ENCODE data around the gene IL17F.

Gene IL17F

DNA sequence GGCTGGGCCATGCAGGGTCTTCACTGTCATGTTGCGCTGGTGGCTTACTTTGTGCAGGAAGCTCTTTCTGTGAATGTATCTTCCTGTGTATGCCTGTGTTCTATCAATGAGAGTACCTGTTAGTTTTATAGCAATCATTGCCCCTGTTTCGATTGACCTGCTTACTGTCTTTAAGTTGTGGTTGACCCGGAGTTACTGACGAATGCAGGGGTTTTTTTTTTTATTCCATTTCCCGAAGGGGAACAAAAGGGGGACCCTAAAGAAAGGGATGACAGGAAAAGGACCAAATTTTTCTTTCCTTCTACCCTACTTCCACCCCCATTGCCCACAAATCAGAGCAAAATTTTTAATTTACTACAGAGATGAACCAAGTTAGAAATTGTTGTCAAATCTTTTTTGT lies at the start of gene IL17F:
TSS of gene IL17F (minus strand) at position 101 of the 400 bp plus-strand sequence. CDS start at position 30, 71 bp downstream.
- no peak for DNase-seq

DNA sequence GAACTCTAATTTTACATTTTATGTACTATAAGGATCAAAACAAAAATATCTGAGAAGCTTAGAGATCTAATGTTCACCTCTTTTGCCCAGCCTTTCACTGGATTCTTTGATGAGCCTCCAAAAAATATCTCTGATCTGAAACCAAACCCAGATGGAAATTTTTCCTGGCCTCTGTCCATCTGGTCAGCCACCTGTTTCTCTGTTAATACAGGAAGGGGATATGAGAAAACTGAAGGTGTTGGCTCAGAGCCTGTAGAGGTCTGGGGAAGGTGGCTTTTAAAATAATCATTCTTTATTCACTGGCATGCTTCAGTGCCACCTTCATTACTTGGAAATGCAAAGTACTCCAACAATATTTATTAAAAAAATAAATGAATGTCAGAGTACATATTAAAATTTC lies 48.8 kb upstream of the IL17F start:
- no peak for DNase-seq

DNA sequence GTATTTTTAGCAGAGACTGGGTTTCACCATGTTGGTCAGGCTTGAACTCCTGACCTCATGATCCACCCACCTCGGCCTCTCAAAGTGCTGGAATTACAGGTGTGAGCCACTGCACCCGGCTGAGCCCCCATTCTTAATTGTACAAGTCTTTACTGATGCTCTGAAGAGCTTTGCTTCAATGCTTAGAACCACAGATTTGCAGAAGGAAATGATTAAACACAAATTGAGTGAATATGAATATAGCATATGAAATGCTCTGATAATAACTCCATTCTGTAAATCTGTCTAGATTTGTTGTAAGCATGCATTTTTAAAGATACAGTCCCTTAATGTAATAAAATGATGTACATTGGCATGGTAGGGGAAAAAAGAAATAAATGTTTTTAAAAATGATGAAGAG lies 44.5 kb upstream of the IL17F start:
- DNase-seq = no peak

DNA sequence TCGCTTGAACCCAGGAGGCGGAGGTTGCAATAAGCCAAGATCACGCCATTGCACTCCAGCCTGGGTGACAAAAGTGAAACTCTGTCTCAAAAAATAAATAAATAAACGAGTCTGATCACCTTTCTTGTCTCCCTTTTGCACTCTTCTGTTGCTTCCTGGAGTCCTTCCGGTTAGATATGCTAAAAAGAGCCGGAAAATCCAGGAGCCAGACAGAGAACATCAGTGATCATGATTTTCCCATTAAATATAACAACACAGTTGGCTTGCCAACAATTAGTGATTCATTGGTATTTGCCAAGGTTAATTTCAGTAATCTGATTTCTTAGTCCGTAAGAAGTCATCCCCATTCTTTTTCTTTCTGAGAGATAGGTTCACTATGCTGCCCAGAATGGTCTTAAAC lies 43.9 kb upstream of the IL17F start:
- no peak for DNase-seq

DNA sequence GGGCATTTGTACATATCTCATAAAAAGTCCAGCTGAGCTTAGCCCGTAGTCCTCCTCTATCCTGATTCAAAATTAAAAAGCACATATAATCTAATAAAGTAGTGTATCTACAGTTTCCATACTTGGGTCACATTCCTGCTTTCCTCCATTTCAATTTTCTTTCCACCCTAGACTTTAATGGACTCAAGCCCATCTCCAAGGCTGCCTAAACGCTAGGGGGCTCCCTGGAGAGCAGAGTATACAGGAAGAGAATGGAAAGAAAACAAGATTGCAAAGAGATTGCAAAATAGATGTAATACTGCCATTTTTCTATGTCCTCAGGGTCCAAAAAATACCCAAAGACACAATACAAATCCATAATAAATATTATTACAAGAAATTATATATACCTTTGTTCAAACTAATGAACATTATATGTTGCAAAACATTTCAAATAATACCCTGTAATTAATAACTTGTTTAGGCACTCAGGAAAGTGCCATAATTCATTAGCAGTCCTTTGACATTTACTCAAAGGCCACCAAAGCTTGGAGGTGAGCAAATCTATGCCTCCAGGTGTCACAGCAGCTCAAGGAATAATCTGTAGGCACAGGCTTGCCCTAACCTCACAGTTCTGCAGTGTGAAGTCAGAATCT lies 42.6 kb upstream of the IL17F start:
- DNase-seq = peak; percentile 65

DNA sequence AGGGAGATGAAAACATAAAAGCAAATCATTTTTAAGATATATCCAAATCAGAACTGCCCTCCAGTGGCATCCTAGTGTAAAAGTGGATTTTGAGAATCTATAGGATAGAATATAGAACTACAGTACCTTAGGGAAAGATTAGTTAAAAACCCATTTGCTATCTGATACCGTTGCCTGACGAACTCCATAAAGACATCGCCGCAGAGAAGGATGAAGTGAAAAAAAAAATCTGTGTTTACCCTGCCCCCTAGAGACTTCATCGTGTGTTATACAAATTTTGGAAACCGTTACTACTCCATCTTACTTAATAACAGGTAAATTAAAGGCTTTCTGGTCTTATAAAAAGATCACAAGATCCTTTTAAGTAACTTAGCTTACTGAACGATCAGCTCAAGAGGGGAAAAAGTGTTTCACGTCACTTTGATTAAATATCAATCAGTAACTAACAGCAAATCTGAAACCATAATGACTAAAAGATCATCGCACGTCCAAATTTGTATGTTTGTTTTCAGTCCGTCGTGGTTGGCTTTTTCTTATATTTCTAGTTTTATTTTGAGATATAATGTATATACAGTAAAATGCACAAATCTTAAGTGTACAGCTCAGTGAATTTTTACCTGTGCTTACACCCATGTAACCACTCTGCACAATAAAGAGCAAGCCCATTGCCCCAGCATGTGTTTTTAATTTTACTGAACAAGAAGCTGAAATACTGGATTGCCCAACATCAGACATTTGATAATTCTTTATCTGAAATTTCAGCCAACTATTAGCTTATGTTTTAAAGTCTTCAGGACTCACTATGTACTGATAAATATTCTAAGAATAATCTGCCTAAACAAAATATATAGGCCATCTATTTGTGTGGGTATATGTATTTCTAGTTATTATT lies 41.1 kb upstream of the IL17F start:
- no peak for DNase-seq

DNA sequence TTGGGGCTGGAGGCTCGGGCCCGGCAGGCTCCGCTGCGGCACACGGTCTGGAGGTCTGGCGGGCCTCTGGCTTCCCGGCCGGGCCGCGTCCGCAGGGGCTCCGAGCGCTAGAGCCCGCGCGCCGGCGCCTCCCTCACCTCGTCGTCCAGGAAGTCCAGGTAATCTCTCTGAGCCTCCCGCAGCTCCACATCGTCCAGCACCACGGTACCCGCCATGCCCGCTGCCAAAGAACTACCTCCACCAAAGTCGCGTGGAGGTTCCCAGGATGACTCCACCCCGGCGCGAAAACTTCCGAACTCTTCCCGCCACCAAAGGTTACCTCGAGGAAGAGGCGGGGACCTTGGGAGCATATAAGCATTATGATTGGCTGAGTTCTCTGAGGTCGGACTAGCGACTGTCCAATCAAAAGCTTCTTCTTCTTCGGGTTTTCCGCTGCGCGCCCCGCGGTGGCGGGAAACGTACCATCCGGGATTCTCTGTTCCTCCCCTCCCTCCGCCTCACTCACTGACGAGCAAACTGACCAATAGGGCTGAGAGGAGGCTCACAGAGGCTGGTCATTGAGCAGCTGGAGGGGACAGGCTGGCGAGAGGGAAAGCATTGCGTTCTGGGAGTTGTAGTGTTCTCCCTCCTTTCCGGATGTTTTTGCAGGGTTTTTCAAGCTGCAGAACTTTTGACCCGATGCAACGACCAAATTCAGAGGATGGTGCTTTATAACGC lies 40.3 kb upstream of the IL17F start, which contains the start of gene MCM3:
TSS of gene MCM3 (minus strand) at position 283 of the 717 bp plus-strand sequence. CDS start at position 215, 68 bp downstream.
- peak; percentile 99 for DNase-seq

DNA sequence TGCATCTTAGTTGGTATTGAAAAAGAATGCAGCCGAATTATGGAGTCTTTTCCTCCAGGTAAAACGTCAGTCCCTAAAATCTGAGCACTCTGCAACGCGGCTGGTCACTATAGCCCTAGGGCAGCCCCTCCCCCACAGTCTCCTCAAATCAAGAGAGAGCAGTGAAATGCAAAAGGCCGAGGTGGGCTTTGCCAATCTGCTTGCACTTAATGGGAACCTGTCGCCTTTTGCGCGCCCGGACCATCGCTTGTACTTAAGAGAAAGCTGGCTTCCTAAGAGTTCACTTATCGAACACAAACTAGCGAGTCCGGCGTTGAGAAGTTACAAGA lies 39.8 kb upstream of the IL17F start:
- peak; percentile 8 for DNase-seq

DNA sequence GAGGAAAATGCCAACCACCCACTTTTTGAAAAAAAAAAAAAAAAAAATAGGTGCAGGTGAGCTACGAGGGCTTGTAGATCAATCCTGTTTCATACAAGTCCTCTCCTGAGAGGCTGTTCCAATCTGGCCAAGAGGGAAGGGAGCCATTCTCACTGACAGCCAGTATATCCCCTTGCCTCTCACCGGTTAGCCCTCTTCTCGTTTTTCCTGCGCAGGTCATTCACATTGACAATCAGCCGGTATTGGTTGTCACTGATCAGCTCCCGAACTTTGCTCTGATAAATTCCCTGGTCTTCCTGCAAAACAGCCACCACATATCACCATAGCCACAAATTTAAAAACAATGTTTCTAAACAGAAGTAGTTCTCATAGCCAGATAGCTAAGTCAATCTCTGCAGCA lies 38.8 kb upstream of the IL17F start:
- DNase-seq = no peak

DNA sequence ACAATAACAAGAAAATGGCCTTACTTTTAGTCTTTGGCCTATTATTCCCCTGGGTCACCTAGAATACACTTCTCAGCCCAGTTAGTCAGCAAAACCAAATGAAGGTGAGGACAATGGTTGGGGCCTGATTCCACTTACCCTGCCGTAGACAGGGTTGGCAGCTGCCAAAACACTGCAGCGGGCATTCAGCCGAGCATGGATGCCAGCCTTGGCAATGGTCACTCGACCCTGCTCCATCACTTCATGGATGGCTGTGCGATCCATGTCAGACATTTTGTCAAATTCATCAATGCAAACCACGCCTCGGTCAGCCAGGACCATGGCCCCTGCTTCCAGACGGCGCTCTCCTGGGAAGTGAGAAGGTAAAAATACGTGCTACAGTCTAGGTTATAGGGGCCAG lies 31.8 kb upstream of the IL17F start:
- no peak for DNase-seq

DNA sequence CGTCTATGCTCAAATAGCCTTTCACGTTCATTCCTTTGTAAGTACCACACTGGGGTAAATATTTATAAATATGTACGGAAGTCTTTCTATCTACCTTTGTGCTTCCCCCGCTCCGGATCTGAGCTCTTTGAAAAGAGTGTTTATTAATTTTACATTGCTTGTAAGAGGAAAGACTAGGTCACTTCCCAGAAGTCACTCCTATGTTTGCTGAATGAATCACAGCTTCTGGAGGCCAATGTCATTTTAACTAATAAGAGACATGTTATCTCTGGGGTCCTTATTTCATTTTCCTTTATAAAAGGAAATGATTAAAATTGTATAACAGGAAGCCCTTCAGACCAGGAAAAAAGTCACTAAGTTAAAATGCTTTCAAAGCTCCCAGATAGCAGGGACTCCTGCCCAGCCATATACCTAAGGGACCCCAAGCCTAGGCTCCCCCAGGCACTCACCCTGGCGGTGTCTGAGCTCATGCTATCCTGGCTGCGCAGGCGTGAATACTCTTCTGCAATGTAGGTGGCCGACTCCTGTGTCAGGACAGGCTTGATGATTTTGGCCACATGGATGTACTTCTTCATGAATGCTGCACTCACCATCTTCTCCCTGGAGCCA lies 27.7 kb upstream of the IL17F start:
- DNase-seq = no peak

DNA sequence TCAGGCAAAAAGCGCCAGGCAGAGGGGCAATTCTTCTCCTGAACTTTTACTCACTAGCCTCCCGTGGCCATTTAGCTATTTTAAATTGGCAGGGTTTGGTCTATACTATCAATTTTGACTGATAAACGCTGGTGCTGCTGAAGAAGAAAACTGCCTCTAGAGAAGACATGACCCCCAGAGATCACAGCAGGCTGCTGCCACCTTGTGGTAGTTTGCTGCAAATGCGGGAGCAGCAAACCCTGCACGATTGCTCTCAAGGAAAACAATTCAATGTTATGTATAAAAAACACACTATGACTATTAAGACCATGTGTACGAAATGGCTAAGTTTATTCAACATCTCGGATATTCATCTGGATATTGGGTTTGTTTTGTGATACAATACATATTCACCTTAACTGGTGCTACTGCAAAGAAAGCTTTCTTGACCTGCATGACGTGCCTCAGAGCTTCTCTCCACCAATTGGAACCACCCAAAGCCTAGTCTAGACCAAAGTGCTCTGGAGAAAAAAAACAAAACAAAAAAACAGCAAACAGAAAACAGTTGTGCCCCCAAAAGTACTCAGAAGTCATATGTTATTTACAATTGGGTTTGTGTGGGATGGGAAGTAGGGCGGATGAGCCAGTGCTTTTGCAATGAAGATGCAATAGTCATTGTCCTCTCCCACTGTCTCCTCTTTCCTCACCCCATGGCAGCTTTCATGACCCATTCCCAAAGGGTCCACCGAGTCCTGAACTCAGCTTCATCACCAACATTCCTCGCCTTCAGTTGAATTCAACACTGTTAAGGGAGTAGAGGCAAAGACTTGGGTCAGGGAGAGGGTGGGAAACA lies 19.6 kb upstream of the IL17F start:
- DNase-seq = peak; percentile 7

DNA sequence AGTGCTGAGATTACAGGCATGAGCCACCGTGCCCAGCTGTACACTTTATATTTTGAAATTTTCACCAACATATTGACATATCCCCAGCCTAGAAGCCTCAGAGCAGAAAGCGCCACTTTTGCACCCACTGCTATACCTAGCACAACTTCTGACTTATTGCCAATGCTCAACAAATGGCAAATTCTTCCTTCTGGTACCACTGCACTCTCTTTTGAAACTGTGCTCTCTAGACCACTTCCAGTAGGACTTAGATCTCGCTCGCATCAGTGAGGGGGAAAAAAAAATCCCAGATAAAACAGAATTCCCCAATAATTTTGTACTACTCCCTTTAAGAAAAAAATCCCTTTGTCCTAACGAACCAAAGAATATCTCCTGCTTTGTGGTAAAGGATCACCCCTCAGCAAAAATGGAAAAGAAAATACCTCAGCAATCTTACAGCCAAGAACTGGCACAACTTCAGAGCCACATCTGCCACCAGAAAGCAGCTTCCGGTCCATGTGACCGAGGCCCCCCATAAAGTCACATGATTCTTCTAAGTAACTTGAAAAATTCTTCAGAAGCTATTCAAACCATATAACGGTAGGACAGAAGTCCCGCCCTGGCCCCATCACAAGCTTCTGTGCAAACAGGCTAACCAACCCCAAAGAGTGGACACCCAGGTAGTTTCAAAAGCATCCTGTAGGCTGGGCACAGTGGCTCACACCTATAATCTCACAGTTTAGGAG lies 18.5 kb upstream of the IL17F start:
- DNase-seq = no peak

DNA sequence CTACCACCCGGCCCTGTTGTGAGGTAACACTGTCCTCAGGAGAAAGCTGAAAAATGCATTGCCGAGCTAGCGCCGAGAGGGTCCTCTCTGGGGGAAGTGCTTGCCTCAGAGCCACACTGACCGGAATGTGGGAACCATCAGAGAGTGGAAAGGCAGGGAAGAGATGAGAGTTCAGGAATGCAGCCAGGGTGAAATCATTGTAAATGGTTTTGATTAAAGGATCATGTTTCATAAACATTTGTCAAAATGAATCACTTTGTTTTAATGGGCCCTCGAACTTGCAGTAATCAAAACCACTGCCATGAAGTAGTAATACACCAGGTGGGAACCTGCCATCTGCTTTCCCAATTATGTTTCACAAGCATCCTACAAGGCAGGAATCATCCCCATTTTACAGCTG lies 16.9 kb upstream of the IL17F start:
- DNase-seq = no peak

DNA sequence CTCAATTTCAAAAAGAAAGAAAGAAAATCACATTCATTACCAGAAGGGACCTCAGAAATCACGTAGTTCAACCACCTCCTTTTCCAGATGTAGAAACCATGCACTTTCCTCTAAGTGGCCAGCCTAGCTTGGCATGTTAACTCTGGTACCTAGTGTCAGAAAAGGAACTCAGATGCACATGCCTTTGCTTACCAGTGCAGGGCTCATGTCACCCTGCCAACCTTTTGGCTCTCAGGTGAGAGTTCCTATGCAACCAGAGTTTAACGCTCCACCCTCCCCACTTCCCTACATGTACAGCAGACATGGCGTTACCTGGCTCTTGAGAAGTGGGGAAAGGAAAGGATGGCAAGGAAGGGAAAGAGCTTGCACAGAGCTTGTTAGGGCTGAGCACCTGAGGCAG lies 16.3 kb upstream of the IL17F start:
- no peak for DNase-seq

DNA sequence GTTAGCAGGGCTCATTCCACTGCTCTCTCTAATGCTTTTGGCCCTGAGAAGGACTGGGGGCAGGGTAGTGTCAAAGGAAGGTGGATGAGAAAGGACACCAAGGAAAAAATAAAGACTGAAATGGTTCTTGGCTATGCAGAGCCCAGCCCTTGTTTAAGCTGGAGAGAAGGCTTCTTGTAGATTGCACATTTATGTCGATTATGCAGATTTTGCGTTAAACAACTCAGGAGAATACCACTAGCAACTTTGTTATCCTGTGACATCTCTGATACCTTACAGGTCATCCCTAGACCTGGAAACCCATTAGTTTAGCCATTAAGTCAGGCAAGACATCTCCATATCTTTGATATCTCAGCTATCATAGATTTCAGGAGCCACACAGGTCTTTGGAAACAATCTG lies 11.1 kb upstream of the IL17F start:
- DNase-seq = no peak

DNA sequence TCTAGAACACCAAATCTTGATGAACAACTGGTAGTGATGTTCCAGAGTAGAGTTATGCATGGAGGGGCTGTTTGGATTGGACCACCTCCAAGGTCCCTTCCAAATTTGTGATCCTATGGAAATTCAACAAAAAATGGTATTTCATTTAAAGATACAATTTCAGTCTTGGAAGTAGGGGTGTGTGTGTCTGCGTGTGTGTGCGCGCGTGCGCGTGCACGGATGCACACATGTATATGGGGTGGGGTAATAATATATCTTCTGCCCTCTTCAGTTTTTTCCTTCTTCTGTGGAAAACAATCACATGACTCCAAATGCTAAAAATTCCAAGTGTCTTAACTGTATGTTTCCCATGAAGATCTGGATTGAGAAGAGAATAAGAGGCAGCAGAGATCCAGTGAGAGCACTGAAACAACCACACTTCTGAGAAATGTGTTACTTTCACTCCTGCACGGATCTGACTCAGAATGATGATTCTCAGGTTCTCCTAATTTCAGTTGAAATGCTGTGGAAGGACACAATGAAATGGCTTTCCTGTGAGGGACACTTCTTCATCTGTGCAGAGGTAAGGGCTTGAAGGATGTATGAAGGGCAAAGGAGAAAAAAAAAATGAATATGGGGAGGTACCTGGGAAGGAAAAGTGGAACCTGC lies 10.6 kb upstream of the IL17F start:
- DNase-seq = no peak

DNA sequence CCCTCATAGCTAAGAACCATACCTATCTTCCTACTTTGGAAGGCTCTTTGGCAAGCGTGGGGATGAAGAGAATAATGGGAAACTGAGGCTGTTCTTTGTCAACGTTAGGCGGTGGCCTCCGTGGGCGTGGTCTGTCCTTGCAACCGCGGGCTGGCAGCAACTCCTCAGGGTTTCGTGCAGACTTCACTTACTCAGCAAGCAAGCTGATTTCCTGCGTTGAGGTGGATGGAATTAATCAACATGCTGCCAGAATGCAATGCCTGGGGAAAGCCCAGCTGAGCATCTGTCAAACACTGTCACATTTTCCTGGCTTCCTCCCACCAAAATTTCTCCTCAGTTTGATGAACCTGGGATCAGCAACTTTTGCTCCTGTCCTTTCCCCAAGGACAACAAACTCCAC lies 9.2 kb upstream of the IL17F start:
- peak; percentile 8 for DNase-seq

DNA sequence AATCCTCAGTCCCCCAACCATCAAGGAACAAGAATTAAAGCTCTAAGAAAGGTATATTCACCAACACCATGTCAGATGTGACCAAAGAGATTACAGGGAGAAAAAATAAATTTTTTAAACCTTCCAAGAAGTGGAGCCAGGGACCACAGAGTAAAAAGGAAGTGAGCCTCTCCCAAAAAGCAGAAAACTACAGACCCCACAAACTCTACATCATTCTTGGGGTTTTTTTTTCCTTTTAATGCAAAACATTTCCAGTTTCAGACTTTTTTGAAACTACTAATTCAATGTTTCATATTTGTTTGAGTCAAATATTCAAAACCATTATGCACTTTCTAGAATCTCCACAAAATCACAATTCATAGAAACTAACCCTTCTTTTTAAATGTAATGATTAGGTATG lies 6.8 kb upstream of the IL17F start:
- DNase-seq = no peak

DNA sequence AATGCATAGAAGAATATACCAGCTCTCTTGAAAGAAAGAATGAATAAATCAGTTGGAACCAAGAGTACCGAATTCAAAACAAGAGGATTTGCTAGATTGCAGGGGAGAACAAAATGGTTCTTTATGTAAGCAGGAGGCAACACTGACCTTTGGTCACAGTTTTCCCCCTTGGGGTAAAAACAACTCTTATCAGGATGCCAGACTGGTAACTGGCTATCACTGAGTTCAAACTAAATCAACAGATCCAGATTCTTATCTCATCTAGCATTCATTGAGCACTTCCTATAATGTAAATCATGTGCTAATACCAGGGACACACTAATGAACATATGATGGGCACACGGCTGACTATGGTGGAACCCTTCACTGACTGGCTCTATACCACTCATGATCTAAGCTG lies 4.8 kb upstream of the IL17F start:
- no peak for DNase-seq

DNA sequence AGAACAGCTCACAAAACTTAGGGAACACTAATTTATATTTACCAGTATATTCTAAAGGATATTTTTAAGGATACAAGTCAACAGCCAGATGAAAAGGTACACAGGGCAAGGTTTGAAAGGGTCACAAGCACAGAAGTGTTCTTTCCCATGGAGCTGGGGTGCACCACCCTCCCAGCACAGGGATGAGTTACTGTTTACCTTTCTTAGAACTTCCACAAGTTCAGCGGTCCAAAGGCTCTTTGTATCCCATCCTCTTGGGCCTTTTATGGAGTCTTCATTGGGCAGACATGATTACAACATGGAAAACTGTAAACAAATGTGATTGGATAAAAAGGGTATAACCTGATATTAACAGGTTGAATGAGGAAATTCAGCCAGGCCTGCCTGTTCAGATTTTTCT lies 1.1 kb upstream of the IL17F start:
- no peak for DNase-seq

Measured in NCI-H226 (cell line).